Tibial artery (tissue), 4 donors: ENCODE measurements around the gene MACF1.
A peak's percentile ranks its signal among the peaks of the same experiment; 100 is the strongest.

Source experiments
- DNase-seq, 2 donors: peaks; one replicate each; pipeline ENCODE4 v3.0.0-alpha.2; 2019
- H3K27ac ChIP-seq, 2 donors: fragments of 200-600 bp; sonication (generic) in 1 of 2; 1 replicate in 1 of 2; 2 replicates in 1 of 2; pipeline ENCODE4 v1.5.1; 2018 to 2019; ENCODE audit warnings: mild to moderate bottlenecking in 1 of 2
- H3K27me3 ChIP-seq, 2 donors: fragments of 200-600 bp; sonication (generic) in 1 of 2; one replicate each; pipeline versions ENCODE4 v1.5.1 to v1.6.0; 2016 to 2019
- H3K36me3 ChIP-seq, 3 donors: fragments of 200-600 bp; sonication (generic) in 2 of 3; one replicate each; pipeline ENCODE4 v1.5.1; 2016 to 2019; ENCODE audit warnings: mild to moderate bottlenecking in 2 of 3
- H3K4me1 ChIP-seq, 4 donors: fragments of 200-600 bp; sonication (generic) in 2 of 4; 1 replicate in 3 of 4; 2 replicates in 1 of 4; pipeline ENCODE4 v1.5.1; 2016 to 2019
- H3K4me3 ChIP-seq, 2 donors: fragments of 200-600 bp; sonication (generic) in 1 of 2; 1 replicate in 1 of 2; 2 replicates in 1 of 2; pipeline ENCODE4 v1.5.1; 2018 to 2019; ENCODE audit warnings: mild to moderate bottlenecking in 2 of 2
- H3K9me3 ChIP-seq, 3 donors: fragments of 200-600 bp; sonication (generic) in 1 of 3; one replicate each; pipeline ENCODE4 v1.5.1; 2016 to 2019
- intact Hi-C: fragments of 100-400 bp; cut with DNase I; formaldehyde crosslinking; loops from one replicate; pipeline ENCODE4 v1.15.0; 2023; ENCODE audit warnings: low total_unique reads
- TF ChIP-seq, protein P1 (sequence below), 2 experiments: fragments of 200-600 bp in 1 of 2; fragments of 450-650 bp in 1 of 2; IDR thresholded peaks; one replicate each; pipeline ENCODE4 v1.5.1; 2017 to 2019; ENCODE audit warnings: antibody characterized with exemption in 2 of 2, mild to moderate bottlenecking in 1 of 2, moderate library complexity in 1 of 2

Gene MACF1

DNA sequence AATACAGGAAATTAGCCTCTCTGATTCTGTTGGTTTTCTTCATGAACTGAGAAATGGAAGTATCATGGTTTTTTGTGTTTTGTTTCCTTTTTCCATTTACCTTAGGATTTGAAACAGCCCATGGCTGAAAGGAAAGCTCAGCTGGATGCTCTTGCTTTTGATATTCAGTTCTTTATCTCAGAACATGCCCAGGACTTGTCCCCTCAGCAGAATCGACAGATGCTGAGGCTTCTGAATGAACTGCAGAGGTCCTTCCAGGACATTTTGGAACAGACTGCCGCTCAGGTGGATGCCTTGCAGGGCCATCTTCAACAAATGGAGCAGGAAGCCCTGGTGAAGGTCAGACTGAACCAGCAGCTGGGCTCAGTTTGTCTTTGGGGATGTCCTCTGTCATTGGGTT, 142.4 kb downstream of the MACF1 start:
- H3K4me1 ChIP-seq = no peaks in the 10 kb centered on the region
- no peak overlapping the region for H3K27ac ChIP-seq
- H3K9me3 ChIP-seq = no peaks in the 10 kb centered on the region
- DNase-seq = no peak
- no peak overlapping the region for H3K4me3 ChIP-seq
- H3K36me3 ChIP-seq = peaks cover 73 to 93% (median 80%) of the 10 kb centered on the region in 3 donors
- no peaks in the 10 kb centered on the region for H3K27me3 ChIP-seq
- intact Hi-C loops = no loop called here
- TF ChIP-seq, protein P1, sequence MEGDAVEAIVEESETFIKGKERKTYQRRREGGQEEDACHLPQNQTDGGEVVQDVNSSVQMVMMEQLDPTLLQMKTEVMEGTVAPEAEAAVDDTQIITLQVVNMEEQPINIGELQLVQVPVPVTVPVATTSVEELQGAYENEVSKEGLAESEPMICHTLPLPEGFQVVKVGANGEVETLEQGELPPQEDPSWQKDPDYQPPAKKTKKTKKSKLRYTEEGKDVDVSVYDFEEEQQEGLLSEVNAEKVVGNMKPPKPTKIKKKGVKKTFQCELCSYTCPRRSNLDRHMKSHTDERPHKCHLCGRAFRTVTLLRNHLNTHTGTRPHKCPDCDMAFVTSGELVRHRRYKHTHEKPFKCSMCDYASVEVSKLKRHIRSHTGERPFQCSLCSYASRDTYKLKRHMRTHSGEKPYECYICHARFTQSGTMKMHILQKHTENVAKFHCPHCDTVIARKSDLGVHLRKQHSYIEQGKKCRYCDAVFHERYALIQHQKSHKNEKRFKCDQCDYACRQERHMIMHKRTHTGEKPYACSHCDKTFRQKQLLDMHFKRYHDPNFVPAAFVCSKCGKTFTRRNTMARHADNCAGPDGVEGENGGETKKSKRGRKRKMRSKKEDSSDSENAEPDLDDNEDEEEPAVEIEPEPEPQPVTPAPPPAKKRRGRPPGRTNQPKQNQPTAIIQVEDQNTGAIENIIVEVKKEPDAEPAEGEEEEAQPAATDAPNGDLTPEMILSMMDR (IDR thresholded peaks at IDR 0.05) = no peak

DNA sequence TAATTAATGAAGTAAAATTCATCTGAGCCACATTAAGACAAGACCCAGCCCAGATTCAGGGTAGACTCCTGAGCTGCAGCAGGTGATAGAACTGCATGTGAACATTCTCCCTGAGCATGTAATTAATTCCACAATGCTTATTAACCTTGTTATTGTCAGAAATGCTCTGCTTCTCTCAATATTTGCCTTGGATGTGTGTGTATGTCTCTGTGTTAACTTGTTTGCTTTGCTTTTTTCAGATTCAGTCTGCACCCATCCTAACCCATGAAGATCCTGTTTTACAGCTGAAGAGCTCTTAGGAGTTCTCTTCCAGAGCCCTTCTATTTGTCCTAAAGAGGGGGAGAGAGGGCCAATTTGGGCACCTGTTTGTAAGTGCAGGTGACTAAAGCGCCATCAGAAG, 143.8 kb downstream of the MACF1 start:
- TF ChIP-seq, protein P1 (IDR thresholded peaks at IDR 0.05) = no peak
- Histone ChIP-seq H3K27me3 (no peaks in the 10 kb centered on the region), H3K4me1 (no peaks in the 10 kb centered on the region), H3K36me3 (peaks cover 73 to 94% (median 81%) of the 10 kb centered on the region in 3 donors), H3K4me3 (no peak overlapping the region), H3K9me3 (no peaks in the 10 kb centered on the region), H3K27ac (no peak overlapping the region)
- intact Hi-C loops = no loop called here
- no peak for DNase-seq

DNA sequence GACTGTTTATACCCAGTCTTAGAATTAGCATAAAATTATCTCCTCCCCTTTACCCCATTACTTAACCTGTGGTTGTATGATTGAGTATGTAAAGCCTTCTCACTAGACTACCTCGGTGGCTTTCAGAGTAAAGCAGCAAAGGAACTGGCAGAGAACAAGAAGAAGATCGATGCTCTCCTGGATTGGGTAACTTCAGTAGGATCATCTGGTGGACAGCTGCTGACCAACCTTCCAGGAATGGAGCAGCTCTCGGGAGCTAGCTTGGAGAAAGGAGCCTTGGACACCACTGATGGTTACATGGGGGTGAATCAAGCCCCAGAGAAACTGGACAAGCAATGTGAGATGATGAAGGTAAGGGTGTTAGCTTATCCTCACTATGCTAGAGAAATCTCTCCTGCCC, 148.4 kb downstream of the MACF1 start:
- Histone ChIP-seq H3K27ac (no peak overlapping the region), H3K9me3 (no peaks in the 10 kb centered on the region), H3K4me1 (no peaks in the 10 kb centered on the region), H3K36me3 (peaks cover 90 to 98% (median 95%) of the 10 kb centered on the region in 3 donors), H3K4me3 (no peak overlapping the region), H3K27me3 (no peaks in the 10 kb centered on the region)
- intact Hi-C loops = loop anchor here (10.0 kb wide), 1 partner anchor 62 kb away; no protein-coding TSS in a partner anchor
- TF ChIP-seq, protein P1 (IDR thresholded peaks at IDR 0.05) = no peak
- no peak for DNase-seq

DNA sequence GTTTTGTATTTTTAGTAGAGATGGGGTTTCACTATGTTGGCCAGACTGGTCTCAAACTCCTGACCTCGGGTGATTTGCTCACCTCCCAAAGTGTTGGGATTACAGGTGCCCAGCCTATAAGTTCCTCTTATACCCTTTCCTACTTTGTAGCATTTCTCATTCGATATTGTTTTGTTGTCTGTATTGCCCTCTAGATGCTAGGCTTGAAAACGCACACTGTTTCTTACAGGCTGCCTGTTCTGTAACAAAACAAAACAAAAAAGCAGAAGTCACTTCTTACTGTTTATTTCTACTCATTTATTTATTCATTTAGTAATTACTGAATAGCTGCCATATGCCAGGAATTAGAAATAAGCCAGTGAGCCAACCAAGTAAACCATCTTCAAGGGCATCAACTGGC, 150.1 kb downstream of the MACF1 start:
- intact Hi-C loops = loop anchor here (10.0 kb wide), 1 partner anchor 60 kb away; no protein-coding TSS in a partner anchor
- no peak overlapping the region for H3K27ac ChIP-seq
- H3K4me3 ChIP-seq = no peak overlapping the region
- no peaks in the 10 kb centered on the region for H3K9me3 ChIP-seq
- H3K36me3 ChIP-seq = peaks cover 92 to 98% (median 96%) of the 10 kb centered on the region in 3 donors
- no peak for DNase-seq
- H3K4me1 ChIP-seq = peaks cover 0 to 13% (median 4%) of the 10 kb centered on the region in 4 donors
- no peaks in the 10 kb centered on the region for H3K27me3 ChIP-seq
- TF ChIP-seq, protein P1 (IDR thresholded peaks at IDR 0.05) = no peak

DNA sequence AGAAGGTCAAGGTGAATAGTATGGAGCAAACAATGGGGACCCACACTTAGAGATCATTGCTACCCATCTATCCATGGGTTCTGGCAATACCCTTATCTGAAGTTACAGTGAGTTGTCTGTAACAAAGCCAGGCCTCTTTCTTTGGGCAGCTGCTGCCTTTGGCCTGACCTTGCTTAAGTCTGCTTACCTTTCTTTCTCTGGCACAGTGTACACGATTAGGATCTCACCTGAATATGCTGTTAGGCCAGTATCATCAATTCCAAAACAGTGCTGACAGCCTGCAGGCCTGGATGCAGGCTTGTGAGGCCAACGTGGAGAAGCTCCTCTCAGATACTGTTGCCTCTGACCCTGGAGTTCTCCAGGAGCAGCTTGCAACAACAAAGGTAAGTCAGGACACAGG, 154.0 kb downstream of the MACF1 start:
- Histone ChIP-seq H3K4me1 (peaks cover 0 to 13% (median 4%) of the 10 kb centered on the region in 4 donors), H3K27ac (peak overlapping the region in 1 of 2 donors; percentile 2), H3K36me3 (peaks cover 79 to 92% (median 88%) of the 10 kb centered on the region in 3 donors), H3K27me3 (no peaks in the 10 kb centered on the region), H3K9me3 (no peaks in the 10 kb centered on the region), H3K4me3 (no peak overlapping the region)
- DNase-seq = no peak
- intact Hi-C loops = loop anchor here (10.0 kb wide), 1 partner anchor 56 kb away; no protein-coding TSS in a partner anchor
- TF ChIP-seq, protein P1 (IDR thresholded peaks at IDR 0.05) = no peak
